Glutamatergic neuron (in vitro differentiated cells): Measurements from ENCODE around the gene SMARCA2. TPM values are rescaled to one million over a fixed set of nuclear protein-coding genes. Genes with fewer than 3 reads are reported as not detected.
A peak's percentile ranks its signal among the peaks of the same experiment; 100 is the strongest.

Experiments used
- DNase-seq: peaks from one replicate; pipeline ENCODE4 v3.0.0; 2022
- H3K27ac Mint-ChIP-seq: one replicate; pipeline ENCODE4 v1.8.0; 2020; ENCODE audit warnings: mild to moderate bottlenecking, mixed read lengths, inconsistent platforms; ENCODE audit not compliant: unreplicated experiment
- H3K27me3 Mint-ChIP-seq: one replicate; pipeline ENCODE4 v1.8.0; 2020; ENCODE audit warnings: mild to moderate bottlenecking, moderate library complexity, mixed read lengths, inconsistent platforms; ENCODE audit not compliant: unreplicated experiment
- H3K36me3 Mint-ChIP-seq: one replicate; pipeline ENCODE4 v1.8.0; 2020; ENCODE audit warnings: mild to moderate bottlenecking, mixed read lengths, inconsistent platforms; ENCODE audit not compliant: unreplicated experiment
- H3K4me1 Mint-ChIP-seq: one replicate; pipeline ENCODE4 v1.8.0; 2020; ENCODE audit warnings: mild to moderate bottlenecking, low read depth, mixed read lengths, inconsistent platforms; ENCODE audit not compliant: unreplicated experiment
- H3K4me3 Mint-ChIP-seq: one replicate; pipeline ENCODE4 v1.8.0; 2020; ENCODE audit warnings: mild to moderate bottlenecking, mixed read lengths, inconsistent platforms; ENCODE audit not compliant: unreplicated experiment
- H3K9me3 Mint-ChIP-seq: one replicate; pipeline ENCODE4 v1.8.0; 2020; ENCODE audit warnings: mild to moderate bottlenecking, moderate library complexity, mixed read lengths, inconsistent platforms; ENCODE audit not compliant: unreplicated experiment
- CTCF ChIP-seq: fragments of 200-600 bp; sonication (generic); IDR thresholded peaks from one replicate; pipeline ENCODE4 v1.5.0; 2021; ENCODE audit not compliant: partially characterized antibody, unreplicated experiment
- total RNA-seq: library from RNA; stranded (reverse); fragmentation: NEBNext Ultra II Directional; extraction: Animal tissue kit (Norgen Biotek cat#: 25700); gene quantifications from one replicate; pipeline ENCODE4 v1.2.1, GENCODE V29; 2021; ENCODE audit not compliant: unreplicated experiment

Gene SMARCA2
- total RNA-seq, 1 donor from 2014 or later = 14.5 TPM

GRCh38 chr9:2132484-2133082 lies 117.4 kb downstream of the SMARCA2 start:
- no peaks in the 10 kb centered on the region for H3K36me3 Mint-ChIP-seq
- no peak for DNase-seq
- H3K9me3 Mint-ChIP-seq = peaks cover 1% of the 10 kb centered on the region
- no peaks in the 10 kb centered on the region for H3K27me3 Mint-ChIP-seq
- no peak overlapping the region for H3K27ac Mint-ChIP-seq
- no peak overlapping the region for H3K4me3 Mint-ChIP-seq
- peak; percentile 71 for TF ChIP-seq CTCF
- H3K4me1 Mint-ChIP-seq = no peaks in the 10 kb centered on the region

DNA sequence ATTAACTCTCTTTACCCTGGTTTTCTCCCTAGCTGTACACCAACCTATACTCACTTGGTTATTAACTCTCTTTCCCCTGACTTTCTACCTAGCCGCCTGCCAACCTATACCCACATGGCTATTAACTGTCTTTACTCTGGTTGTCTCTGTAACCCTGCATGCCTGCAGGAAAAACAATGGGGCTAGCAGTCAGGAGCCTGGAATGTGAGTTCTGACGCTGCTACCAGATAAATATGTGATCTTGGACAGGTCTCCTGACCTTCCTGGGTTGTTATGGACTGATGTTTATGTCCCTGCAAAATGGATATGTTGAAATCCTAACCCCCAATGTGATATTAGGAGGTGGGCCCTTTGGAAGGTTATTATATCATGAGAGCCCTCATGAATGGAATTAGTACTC lies 119.2 kb downstream of the SMARCA2 start:
- TF ChIP-seq CTCF = no peak
- no peaks in the 10 kb centered on the region for H3K27me3 Mint-ChIP-seq
- no peak overlapping the region for H3K27ac Mint-ChIP-seq
- no peak overlapping the region for H3K4me3 Mint-ChIP-seq
- H3K9me3 Mint-ChIP-seq = peaks cover 1% of the 10 kb centered on the region
- no peaks in the 10 kb centered on the region for H3K4me1 Mint-ChIP-seq
- no peak for DNase-seq
- peaks cover 5% of the 10 kb centered on the region for H3K36me3 Mint-ChIP-seq

GRCh38 chr9:2138646-2139045 lies 123.5 kb downstream of the SMARCA2 start:
- DNase-seq = no peak
- TF ChIP-seq CTCF = no peak
- H3K27ac Mint-ChIP-seq = no peak overlapping the region
- H3K9me3 Mint-ChIP-seq = peaks cover 1% of the 10 kb centered on the region
- no peaks in the 10 kb centered on the region for H3K4me1 Mint-ChIP-seq
- H3K4me3 Mint-ChIP-seq = no peak overlapping the region
- no peaks in the 10 kb centered on the region for H3K27me3 Mint-ChIP-seq
- peaks cover 5% of the 10 kb centered on the region for H3K36me3 Mint-ChIP-seq

DNA sequence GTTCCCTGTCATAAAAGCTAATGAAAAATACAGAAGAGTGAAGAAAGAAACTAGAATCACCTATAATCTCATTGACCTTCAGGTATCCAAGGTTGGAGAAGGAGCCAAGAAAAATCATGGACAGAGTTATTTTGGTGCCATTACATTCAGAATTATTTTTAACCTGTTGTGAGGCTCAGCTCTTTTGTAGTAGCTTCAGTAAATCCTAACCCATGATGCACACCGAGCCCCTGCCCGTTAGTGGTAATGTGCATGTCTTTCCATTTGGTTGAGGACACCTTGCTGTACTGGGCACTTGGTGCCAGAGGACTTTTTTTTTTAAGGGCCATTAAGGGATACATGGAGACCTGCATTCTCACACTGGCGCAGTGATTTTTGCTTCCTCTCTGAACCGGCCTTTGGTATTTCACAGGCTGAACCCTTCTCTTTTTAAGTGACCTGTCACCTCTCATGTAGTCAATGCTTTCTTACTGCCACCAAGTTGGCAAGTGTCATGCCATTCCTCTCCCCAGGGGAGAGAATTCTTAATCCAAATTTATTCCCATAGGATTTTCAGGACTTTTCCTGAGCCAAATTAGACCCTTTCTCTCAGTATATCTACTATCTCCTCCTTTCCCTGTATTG lies 125.6 kb downstream of the SMARCA2 start:
- H3K9me3 Mint-ChIP-seq = no peaks in the 10 kb centered on the region
- no peaks in the 10 kb centered on the region for H3K27me3 Mint-ChIP-seq
- H3K36me3 Mint-ChIP-seq = peaks cover 5% of the 10 kb centered on the region
- no peak overlapping the region for H3K27ac Mint-ChIP-seq
- no peaks in the 10 kb centered on the region for H3K4me1 Mint-ChIP-seq
- TF ChIP-seq CTCF = no peak
- no peak for DNase-seq
- no peak overlapping the region for H3K4me3 Mint-ChIP-seq

GRCh38 chr9:2142212-2142611 lies 127.1 kb downstream of the SMARCA2 start:
- no peak for DNase-seq
- H3K9me3 Mint-ChIP-seq = no peaks in the 10 kb centered on the region
- H3K27me3 Mint-ChIP-seq = no peaks in the 10 kb centered on the region
- TF ChIP-seq CTCF = no peak
- H3K4me1 Mint-ChIP-seq = no peaks in the 10 kb centered on the region
- H3K4me3 Mint-ChIP-seq = no peak overlapping the region
- H3K27ac Mint-ChIP-seq = no peak overlapping the region
- peaks cover 5% of the 10 kb centered on the region for H3K36me3 Mint-ChIP-seq
